PFSK-1 (cell line): ENCODE results near the gene BAK1.

Source experiments
- FOXP2 ChIP-seq: optimal IDR thresholded peaks from 2 replicates; pipeline ENCODE3; 2011; ENCODE audit warnings: borderline replicate concordance, control low read depth, inconsistent platforms; ENCODE audit not compliant: insufficient read depth; ENCODE audit errors: extremely low read length, extremely low read depth
- POLR2AphosphoS5 ChIP-seq: IDR thresholded peaks from 2 replicates; pipeline ENCODE4 v1.6.1; 2012; ENCODE audit warnings: low read depth, mild to moderate bottlenecking, control low read depth, low read length, moderate library complexity
- REST ChIP-seq, 2 experiments: IDR thresholded peaks; 2 replicates each; pipeline versions ENCODE4 v1.6.1 to v1.8.0; 2011 to 2012; ENCODE audit warnings: low read depth in 2 of 2, low read length in 2 of 2, control low read depth in 1 of 2, inconsistent platforms in 1 of 2, mild to moderate bottlenecking in 1 of 2, moderate library complexity in 1 of 2; ENCODE audit not compliant: insufficient read depth in 1 of 2
- SIN3A ChIP-seq: IDR thresholded peaks from 2 replicates; pipeline ENCODE4 v1.6.1; 2012; ENCODE audit warnings: mild to moderate bottlenecking, low read length, moderate library complexity, borderline replicate concordance; ENCODE audit not compliant: insufficient read depth
- TAF1 ChIP-seq: IDR thresholded peaks from 2 replicates; pipeline ENCODE4 v1.6.1; 2012; ENCODE audit warnings: low read length, control low read depth, borderline replicate concordance; ENCODE audit not compliant: insufficient read depth

The BAK1 gene

GRCh38 chr6:33558801-33559200 lies 21.3 kb downstream of the BAK1 start:
- TF ChIP-seq POLR2AphosphoS5 (no peak), TAF1 (no peak), SIN3A (no peak), FOXP2 (no peak), REST (IDR thresholded peaks at IDR 0.05; ENCODE audit: insufficient read depth in 1 of 2, low read depth in 2 of 2, low read length in 2 of 2) (no peak)

GRCh38 chr6:33557376-33557775 lies 22.7 kb downstream of the BAK1 start:
- TF ChIP-seq POLR2AphosphoS5 (no peak), TAF1 (no peak), FOXP2 (no peak), REST (IDR thresholded peaks at IDR 0.05; ENCODE audit: insufficient read depth in 1 of 2, low read depth in 2 of 2, low read length in 2 of 2) (no peak), SIN3A (no peak)

GRCh38 chr6:33552252-33552651 lies 27.8 kb downstream of the BAK1 start:
- TF ChIP-seq REST (IDR thresholded peaks at IDR 0.05; ENCODE audit: insufficient read depth in 1 of 2, low read depth in 2 of 2, low read length in 2 of 2) (no peak), SIN3A (no peak), TAF1 (no peak), FOXP2 (no peak), POLR2AphosphoS5 (no peak)

- TF ChIP-seq SIN3A = no peak
- no peak for TF ChIP-seq POLR2AphosphoS5
- TF ChIP-seq REST (IDR thresholded peaks at IDR 0.05; ENCODE audit: insufficient read depth in 1 of 2, low read depth in 2 of 2, low read length in 2 of 2) = no peak
- no peak for TF ChIP-seq FOXP2
- TF ChIP-seq TAF1 = no peak
Observed at GRCh38 chr6:33551538-33551937, 28.5 kb downstream of the BAK1 start.

- TF ChIP-seq REST (IDR thresholded peaks at IDR 0.05; ENCODE audit: insufficient read depth in 1 of 2, low read depth in 2 of 2, low read length in 2 of 2) (no peak), TAF1 (no peak), FOXP2 (no peak), SIN3A (no peak), POLR2AphosphoS5 (no peak)
Observed at GRCh38 chr6:33549896-33550295, 30.2 kb downstream of the BAK1 start.
